Measurements from ENCODE around the gene ARID1B.

ARID1B gene

DNA sequence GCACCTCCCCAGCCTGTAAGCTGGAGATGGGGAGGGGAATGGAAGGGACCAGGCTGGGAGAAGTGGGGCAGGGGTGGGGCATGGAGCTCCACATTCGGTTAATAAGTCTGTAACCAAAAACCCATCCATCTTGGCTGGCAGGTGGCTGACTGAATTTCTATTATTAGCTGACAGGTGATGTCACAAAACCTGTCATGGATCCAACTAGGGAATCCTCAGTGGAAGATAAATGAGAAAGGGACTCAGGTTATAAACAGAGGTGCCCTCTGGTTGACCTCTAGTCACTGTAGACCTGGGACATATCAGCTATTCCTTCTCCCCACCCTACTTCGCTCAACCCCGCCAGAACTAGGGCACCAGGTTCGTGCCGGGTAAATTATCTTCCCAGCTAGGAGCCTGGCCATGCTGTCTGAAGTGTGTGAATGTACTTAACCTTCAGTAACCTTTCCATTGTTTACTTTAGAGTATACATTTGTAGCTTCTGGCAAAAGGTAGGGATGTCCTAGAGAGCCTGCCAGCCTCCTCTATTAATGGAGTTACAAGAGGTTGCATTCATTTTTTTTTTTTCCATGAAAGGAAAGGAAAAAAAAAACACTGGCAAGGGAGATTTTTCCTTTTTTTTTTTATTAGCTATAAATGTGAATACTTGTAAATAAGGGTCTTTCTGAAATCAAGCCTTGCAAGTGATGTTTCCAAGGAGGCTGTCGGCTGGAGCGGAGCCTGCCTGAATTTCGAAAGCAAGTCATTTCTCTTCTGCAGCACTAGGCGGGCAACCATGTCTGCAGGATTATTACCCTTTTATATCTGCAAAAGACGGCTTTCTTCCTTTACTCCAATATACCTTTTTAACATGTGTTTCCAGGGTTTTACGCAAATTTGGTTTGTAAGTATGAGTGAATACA, 410.3 kb downstream of the ARID1B start (continued):
- TF ChIP-seq, protein P1, sequence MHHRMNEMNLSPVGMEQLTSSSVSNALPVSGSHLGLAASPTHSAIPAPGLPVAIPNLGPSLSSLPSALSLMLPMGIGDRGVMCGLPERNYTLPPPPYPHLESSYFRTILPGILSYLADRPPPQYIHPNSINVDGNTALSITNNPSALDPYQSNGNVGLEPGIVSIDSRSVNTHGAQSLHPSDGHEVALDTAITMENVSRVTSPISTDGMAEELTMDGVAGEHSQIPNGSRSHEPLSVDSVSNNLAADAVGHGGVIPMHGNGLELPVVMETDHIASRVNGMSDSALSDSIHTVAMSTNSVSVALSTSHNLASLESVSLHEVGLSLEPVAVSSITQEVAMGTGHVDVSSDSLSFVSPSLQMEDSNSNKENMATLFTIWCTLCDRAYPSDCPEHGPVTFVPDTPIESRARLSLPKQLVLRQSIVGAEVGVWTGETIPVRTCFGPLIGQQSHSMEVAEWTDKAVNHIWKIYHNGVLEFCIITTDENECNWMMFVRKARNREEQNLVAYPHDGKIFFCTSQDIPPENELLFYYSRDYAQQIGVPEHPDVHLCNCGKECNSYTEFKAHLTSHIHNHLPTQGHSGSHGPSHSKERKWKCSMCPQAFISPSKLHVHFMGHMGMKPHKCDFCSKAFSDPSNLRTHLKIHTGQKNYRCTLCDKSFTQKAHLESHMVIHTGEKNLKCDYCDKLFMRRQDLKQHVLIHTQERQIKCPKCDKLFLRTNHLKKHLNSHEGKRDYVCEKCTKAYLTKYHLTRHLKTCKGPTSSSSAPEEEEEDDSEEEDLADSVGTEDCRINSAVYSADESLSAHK (tag by site-specific recombination; IDR thresholded peaks at IDR 0.05): peak; percentile 54; the same call in 1 of the 2 replicates
- TF ChIP-seq KLF10 (tag by site-specific recombination; IDR thresholded peaks at IDR 0.05) (peak; percentile 67), ZFHX2 (tag by site-specific recombination; conservative IDR thresholded peaks at IDR 0.05) (no peak), ZBTB1 (tag by site-specific recombination; IDR thresholded peaks at IDR 0.05) (no peak), ZNF624 (tag by site-specific recombination; IDR thresholded peaks at IDR 0.05) (no peak), KLF9 (tag by site-specific recombination; IDR thresholded peaks at IDR 0.05; ENCODE audit: low read depth) (peak; percentile 51; the same call in 1 of the 2 replicates), ZNF785 (tag by site-specific recombination; IDR thresholded peaks at IDR 0.05) (no peak), GLIS1 (tag by site-specific recombination; IDR thresholded peaks at IDR 0.05) (peak; percentile 30; the same call in 1 of the 2 replicates), ZNF221 (tag by site-specific recombination; IDR thresholded peaks at IDR 0.05; ENCODE audit: borderline replicate concordance) (no peak), WT1 (tag by site-specific recombination; IDR thresholded peaks at IDR 0.05) (peak; percentile 35), GLIS2 (tag by site-specific recombination; IDR thresholded peaks at IDR 0.05) (peak; percentile 3; the same call in 1 of the 2 replicates), IKZF3 (tag by site-specific recombination; IDR thresholded peaks at IDR 0.05) (0 out of 2 replicates have a peak, but pooled peaks have one; percentile 43), ZNF600 (tag by site-specific recombination; IDR thresholded peaks at IDR 0.05) (peak; percentile 71), ZBTB48 (tag by site-specific recombination; IDR thresholded peaks at IDR 0.05) (peak; percentile 38; the same call in 1 of the 2 replicates), ZFP37 (tag by site-specific recombination; IDR thresholded peaks at IDR 0.05) (peak; percentile 84), ZNF362 (tag by site-specific recombination; IDR thresholded peaks at IDR 0.05) (peak; percentile 72), TSHZ1 (tag by site-specific recombination; IDR thresholded peaks at IDR 0.05; ENCODE audit: borderline replicate concordance) (peak; percentile 70; the same call in 1 of the 2 replicates), BCL11B (tag by site-specific recombination; IDR thresholded peaks at IDR 0.05; ENCODE audit: low read depth) (no peak), MEIS1 (CRISPR knock-in tag; IDR thresholded peaks at IDR 0.05; ENCODE audit: borderline replicate concordance) (peak; percentile 90; the same call in 1 of the 2 replicates), ZBTB21 (tag by site-specific recombination; IDR thresholded peaks at IDR 0.05) (peak; percentile 62), ZNF335 (tag by site-specific recombination; conservative IDR thresholded peaks at IDR 0.05) (peak; percentile 59), ZNF792 (tag by site-specific recombination; IDR thresholded peaks at IDR 0.05) (peak; percentile 74; the same call in 1 of the 2 replicates), ZNF394 (tag by site-specific recombination; IDR thresholded peaks at IDR 0.05; ENCODE audit: borderline replicate concordance) (peak; percentile 89; the same call in 1 of the 2 replicates)
- TF ChIP-seq, protein P2, sequence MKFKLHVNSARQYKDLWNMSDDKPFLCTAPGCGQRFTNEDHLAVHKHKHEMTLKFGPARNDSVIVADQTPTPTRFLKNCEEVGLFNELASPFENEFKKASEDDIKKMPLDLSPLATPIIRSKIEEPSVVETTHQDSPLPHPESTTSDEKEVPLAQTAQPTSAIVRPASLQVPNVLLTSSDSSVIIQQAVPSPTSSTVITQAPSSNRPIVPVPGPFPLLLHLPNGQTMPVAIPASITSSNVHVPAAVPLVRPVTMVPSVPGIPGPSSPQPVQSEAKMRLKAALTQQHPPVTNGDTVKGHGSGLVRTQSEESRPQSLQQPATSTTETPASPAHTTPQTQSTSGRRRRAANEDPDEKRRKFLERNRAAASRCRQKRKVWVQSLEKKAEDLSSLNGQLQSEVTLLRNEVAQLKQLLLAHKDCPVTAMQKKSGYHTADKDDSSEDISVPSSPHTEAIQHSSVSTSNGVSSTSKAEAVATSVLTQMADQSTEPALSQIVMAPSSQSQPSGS (tag by site-specific recombination; IDR thresholded peaks at IDR 0.05; ENCODE audit: low read depth): peak; percentile 65; the same call in 1 of the 2 replicates
- TF ChIP-seq, protein P3, sequence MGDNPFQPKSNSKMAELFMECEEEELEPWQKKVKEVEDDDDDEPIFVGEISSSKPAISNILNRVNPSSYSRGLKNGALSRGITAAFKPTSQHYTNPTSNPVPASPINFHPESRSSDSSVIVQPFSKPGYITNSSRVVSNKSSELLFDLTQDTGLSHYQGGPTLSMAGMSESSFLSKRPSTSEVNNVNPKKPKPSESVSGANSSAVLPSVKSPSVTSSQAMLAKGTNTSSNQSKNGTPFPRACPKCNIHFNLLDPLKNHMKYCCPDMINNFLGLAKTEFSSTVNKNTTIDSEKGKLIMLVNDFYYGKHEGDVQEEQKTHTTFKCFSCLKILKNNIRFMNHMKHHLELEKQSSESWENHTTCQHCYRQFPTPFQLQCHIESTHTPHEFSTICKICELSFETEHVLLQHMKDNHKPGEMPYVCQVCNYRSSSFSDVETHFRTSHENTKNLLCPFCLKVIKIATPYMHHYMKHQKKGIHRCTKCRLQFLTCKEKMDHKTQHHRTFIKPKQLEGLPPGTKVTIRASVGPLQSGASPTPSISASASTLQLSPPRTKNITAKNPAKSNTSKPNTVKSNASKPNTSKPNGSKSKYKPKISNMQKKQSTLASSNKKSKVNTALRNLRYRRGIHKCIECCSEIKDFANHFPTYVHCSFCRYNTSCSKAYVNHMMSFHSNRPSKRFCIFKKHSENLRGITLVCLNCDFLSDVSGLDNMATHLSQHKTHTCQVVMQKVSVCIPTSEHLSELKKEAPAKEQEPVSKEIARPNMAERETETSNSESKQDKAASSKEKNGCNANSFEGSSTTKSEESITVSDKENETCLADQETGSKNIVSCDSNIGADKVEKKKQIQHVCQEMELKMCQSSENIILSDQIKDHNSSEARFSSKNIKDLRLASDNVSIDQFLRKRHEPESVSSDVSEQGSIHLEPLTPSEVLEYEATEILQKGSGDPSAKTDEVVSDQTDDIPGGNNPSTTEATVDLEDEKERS (tag by site-specific recombination; IDR thresholded peaks at IDR 0.05): peak; percentile 70; the same call in 1 of the 2 replicates

Data from HEK293 (cell line).